ENCODE data around the gene AOAH. TPM values are rescaled to one million over a fixed set of nuclear protein-coding genes. Genes with fewer than 3 reads are reported as not detected.
A peak's percentile ranks its signal among the peaks of the same experiment; 100 is the strongest.

AOAH gene
- total and polyA plus RNA-seq, 2 donors from 2014 or later = 2.7 to 24.7 TPM

- DNase-seq = no peak
- no peak overlapping the region for H3K9ac ChIP-seq (ENCODE audit: low read length in 3 of 3)
- no peaks in the 10 kb centered on the region for H3K27me3 ChIP-seq (ENCODE audit: control insufficient read depth, insufficient read depth, low read length)
- H3K9me3 ChIP-seq (ENCODE audit: control insufficient read depth in 2 of 3, insufficient read depth in 1 of 3, low read length in 3 of 3) = no peaks in the 10 kb centered on the region
- no peak for FAIRE-seq
- no peaks in the 10 kb centered on the region for H3K36me3 ChIP-seq (ENCODE audit: control insufficient read depth in 2 of 3, insufficient read depth in 3 of 3, low read length in 3 of 3)
- H3K4me1 ChIP-seq (ENCODE audit: control insufficient read depth in 2 of 3, insufficient read depth in 2 of 3, low read depth in 1 of 3, low read length in 3 of 3) = peaks cover 0 to 4% (median 2%) of the 10 kb centered on the region in 3 donors
- intact Hi-C loops (cut with DNase I) = no loop called here
- no peak overlapping the region for H3K4me3 ChIP-seq (ENCODE audit: low read length in 3 of 3)
- TF ChIP-seq CTCF (IDR thresholded peaks at IDR 0.05; ENCODE audit: borderline replicate concordance, extremely low read depth, insufficient read depth) = no peak
- no peak overlapping the region for H3K27ac ChIP-seq (ENCODE audit: low read depth in 2 of 2, low read length in 2 of 2)
Measured at GRCh38 chr7:36637417-36637816, 86.9 kb downstream of the AOAH start.

GRCh38 chr7:36636126-36636525 lies 88.2 kb downstream of the AOAH start:
- no peaks in the 10 kb centered on the region for H3K9me3 ChIP-seq (ENCODE audit: control insufficient read depth in 2 of 3, insufficient read depth in 1 of 3, low read length in 3 of 3)
- TF ChIP-seq CTCF (IDR thresholded peaks at IDR 0.05; ENCODE audit: borderline replicate concordance, extremely low read depth, insufficient read depth) = no peak
- H3K4me3 ChIP-seq (ENCODE audit: low read length in 3 of 3) = no peak overlapping the region
- intact Hi-C loops (cut with DNase I) = no loop called here
- no peaks in the 10 kb centered on the region for H3K36me3 ChIP-seq (ENCODE audit: control insufficient read depth in 2 of 3, insufficient read depth in 3 of 3, low read length in 3 of 3)
- no peaks in the 10 kb centered on the region for H3K27me3 ChIP-seq (ENCODE audit: control insufficient read depth, insufficient read depth, low read length)
- H3K4me1 ChIP-seq (ENCODE audit: control insufficient read depth in 2 of 3, insufficient read depth in 2 of 3, low read depth in 1 of 3, low read length in 3 of 3) = peaks cover 0 to 4% (median 2%) of the 10 kb centered on the region in 3 donors
- no peak overlapping the region for H3K9ac ChIP-seq (ENCODE audit: low read length in 3 of 3)
- DNase-seq = no peak
- no peak overlapping the region for H3K27ac ChIP-seq (ENCODE audit: low read depth in 2 of 2, low read length in 2 of 2)
- no peak for FAIRE-seq

- Histone ChIP-seq H3K36me3 (ENCODE audit: control insufficient read depth in 2 of 3, insufficient read depth in 3 of 3, low read length in 3 of 3) (no peaks in the 10 kb centered on the region), H3K4me1 (ENCODE audit: control insufficient read depth in 2 of 3, insufficient read depth in 2 of 3, low read depth in 1 of 3, low read length in 3 of 3) (peaks cover 0 to 4% (median 2%) of the 10 kb centered on the region in 3 donors), H3K4me3 (ENCODE audit: low read length in 3 of 3) (no peak overlapping the region), H3K9ac (ENCODE audit: low read length in 3 of 3) (no peak overlapping the region), H3K27ac (ENCODE audit: low read depth in 2 of 2, low read length in 2 of 2) (no peak overlapping the region), H3K9me3 (ENCODE audit: control insufficient read depth in 2 of 3, insufficient read depth in 1 of 3, low read length in 3 of 3) (no peaks in the 10 kb centered on the region), H3K27me3 (ENCODE audit: control insufficient read depth, insufficient read depth, low read length) (no peaks in the 10 kb centered on the region)
- intact Hi-C loops (cut with DNase I) = no loop called here
- no peak for TF ChIP-seq CTCF (IDR thresholded peaks at IDR 0.05; ENCODE audit: borderline replicate concordance, extremely low read depth, insufficient read depth)
- no peak for FAIRE-seq
- no peak for DNase-seq
Measured at GRCh38 chr7:36635091-36635490, 89.2 kb downstream of the AOAH start.

- DNase-seq = peak in 3 of 5 donors; percentile 34 to 71 (median 42)
- intact Hi-C loops (cut with DNase I) = no loop called here
- TF ChIP-seq CTCF (IDR thresholded peaks at IDR 0.05; ENCODE audit: borderline replicate concordance, extremely low read depth, insufficient read depth) = no peak
Measured at GRCh38 chr7:36633377-36633776, 90.9 kb downstream of the AOAH start.

More at GRCh38 chr7:36633377-36633776, 90.9 kb downstream of the AOAH start:
- Histone ChIP-seq H3K27me3 (ENCODE audit: control insufficient read depth, insufficient read depth, low read length) (no peaks in the 10 kb centered on the region), H3K9me3 (ENCODE audit: control insufficient read depth in 2 of 3, insufficient read depth in 1 of 3, low read length in 3 of 3) (no peaks in the 10 kb centered on the region), H3K27ac (ENCODE audit: low read depth in 2 of 2, low read length in 2 of 2) (no peak overlapping the region), H3K9ac (ENCODE audit: low read length in 3 of 3) (no peak overlapping the region), H3K4me1 (ENCODE audit: control insufficient read depth in 2 of 3, insufficient read depth in 2 of 3, low read depth in 1 of 3, low read length in 3 of 3) (peaks cover 0 to 4% (median 2%) of the 10 kb centered on the region in 3 donors), H3K4me3 (ENCODE audit: low read length in 3 of 3) (no peak overlapping the region), H3K36me3 (ENCODE audit: control insufficient read depth in 2 of 3, insufficient read depth in 3 of 3, low read length in 3 of 3) (no peaks in the 10 kb centered on the region)
- FAIRE-seq = no peak

All from kidney (tissue), 14 donors.